Upper lobe of left lung (tissue), 4 donors: ENCODE results near the gene CTDSPL2.

Experiments used
- CTCF ChIP-seq, 6 experiments: fragments of 450-650 bp in 4 of 6; fragments of 200-600 bp in 2 of 6; sonication (generic) in 2 of 6; IDR thresholded peaks; one replicate each; pipeline ENCODE4 v1.5.1; 2016 to 2019; ENCODE audit warnings: antibody characterized with exemption in 6 of 6
- POLR2A ChIP-seq, 4 donors: fragments of 450-650 bp; IDR thresholded peaks; one replicate each; pipeline ENCODE4 v1.5.1; 2016 to 2017; ENCODE audit warnings: antibody characterized with exemption in 4 of 4, mild to moderate bottlenecking in 2 of 4

DNA sequence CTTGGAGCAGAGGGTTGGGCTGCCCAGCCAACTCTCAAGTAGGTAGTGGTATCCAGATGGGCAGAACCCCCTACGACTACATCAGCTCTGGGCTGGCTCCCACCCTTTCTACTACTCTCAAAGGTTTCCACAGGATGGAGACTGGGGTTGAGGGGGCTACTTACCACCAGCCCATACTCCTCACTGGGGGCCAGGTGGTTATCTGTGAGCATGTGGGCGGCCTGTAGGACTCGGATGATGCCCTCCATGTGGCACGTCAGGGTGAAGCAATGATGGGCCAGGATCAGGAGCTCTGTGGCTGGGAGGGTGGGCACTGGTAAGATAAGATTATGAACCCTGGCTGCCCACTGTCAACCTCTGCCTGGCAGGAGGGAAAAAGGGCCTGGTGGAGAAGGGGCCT lies 142.9 kb downstream of the CTDSPL2 start:
- TF ChIP-seq POLR2A (IDR thresholded peaks at IDR 0.05) (no peak), CTCF (IDR thresholded peaks at IDR 0.05) (no peak)
